Neutrophil (primary cell): ENCODE measurements around the gene SEMA7A.

Source experiments
- H3K27ac ChIP-seq: fragments of 200-600 bp; sonication (generic); 2 replicates; pipeline ENCODE4 v1.5.1; 2016; ENCODE audit warnings: mild to moderate bottlenecking, moderate library complexity
- H3K27me3 ChIP-seq: fragments of 200-600 bp; sonication (generic); 2 replicates; pipeline ENCODE4 v1.6.0; 2016; ENCODE audit warnings: mild to moderate bottlenecking
- H3K36me3 ChIP-seq: fragments of 200-600 bp; sonication (generic); 2 replicates; pipeline ENCODE4 v1.5.1; 2017
- H3K4me1 ChIP-seq, 2 experiments: fragments of 200-600 bp in 1 of 2; sonication (generic) in 1 of 2; 1 replicate in 1 of 2; 2 replicates in 1 of 2; pipeline versions ENCODE4 v1.5.1 to v1.6.1; 2013 to 2016; ENCODE audit warnings: low read depth in 1 of 2, low read length in 1 of 2, mild to moderate bottlenecking in 1 of 2, moderate library complexity in 1 of 2; ENCODE audit not compliant: control insufficient read depth in 1 of 2, insufficient read depth in 1 of 2
- H3K4me3 ChIP-seq, 2 experiments: fragments of 200-600 bp in 1 of 2; sonication (generic) in 1 of 2; 1 replicate in 1 of 2; 2 replicates in 1 of 2; pipeline ENCODE4 v1.5.1; 2013 to 2016; ENCODE audit warnings: low read depth in 1 of 2, low read length in 1 of 2, mild to moderate bottlenecking in 1 of 2, moderate library complexity in 1 of 2
- H3K9me3 ChIP-seq: fragments of 200-600 bp; sonication (generic); 2 replicates; pipeline ENCODE4 v1.5.1; 2016
- TF ChIP-seq, protein P1 (sequence below): fragments of 200-600 bp; sonication (generic); IDR thresholded peaks from 2 replicates; pipeline ENCODE4 v1.5.1; 2016; ENCODE audit warnings: antibody characterized with exemption

The SEMA7A gene

DNA sequence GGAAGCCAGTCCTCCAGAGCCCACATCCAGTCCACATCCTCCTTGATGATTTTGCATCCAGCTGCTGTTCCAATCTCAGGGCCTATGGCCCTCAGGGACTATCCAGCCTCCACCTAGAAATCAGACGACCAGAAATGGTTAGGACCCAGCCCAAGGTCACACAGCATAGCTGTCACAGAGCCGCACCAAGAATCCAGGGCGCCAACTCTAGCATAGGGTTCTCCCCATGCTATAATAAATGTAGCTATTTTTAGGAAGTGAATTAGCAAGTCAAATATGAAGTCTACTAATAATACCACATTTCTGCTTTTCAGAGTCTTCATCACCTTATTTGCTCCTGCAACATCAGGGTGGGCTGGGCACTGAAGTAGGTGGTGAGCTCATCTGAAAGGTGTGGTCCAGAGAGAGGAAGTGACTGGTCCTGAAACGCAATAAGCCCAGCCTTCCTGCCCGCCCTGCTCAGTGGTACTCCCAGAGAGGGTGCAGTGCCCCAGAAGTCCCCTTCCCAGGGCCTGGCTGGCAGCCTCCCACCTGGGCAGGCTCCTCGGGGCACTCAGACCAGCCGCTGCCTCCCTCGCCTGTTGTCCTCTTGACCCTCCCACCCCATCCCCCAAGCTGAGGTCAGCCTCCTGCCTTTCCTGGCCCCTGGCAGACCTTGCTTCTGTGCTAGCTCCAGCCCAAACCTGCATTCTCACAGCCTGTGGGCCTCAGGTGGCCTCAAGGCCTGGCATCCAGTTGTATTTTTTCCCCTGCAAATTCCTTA, 48.7 kb downstream of the SEMA7A start:
- Histone ChIP-seq H3K4me3 (no peak overlapping the region), H3K9me3 (no peaks in the 10 kb centered on the region), H3K36me3 (no peaks in the 10 kb centered on the region), H3K27ac (peak overlapping the region; percentile 29), H3K4me1 (peaks cover 7 to 26% of the 10 kb centered on the region in 2 experiments), H3K27me3 (peaks cover 30% of the 10 kb centered on the region)
- TF ChIP-seq, protein P1, sequence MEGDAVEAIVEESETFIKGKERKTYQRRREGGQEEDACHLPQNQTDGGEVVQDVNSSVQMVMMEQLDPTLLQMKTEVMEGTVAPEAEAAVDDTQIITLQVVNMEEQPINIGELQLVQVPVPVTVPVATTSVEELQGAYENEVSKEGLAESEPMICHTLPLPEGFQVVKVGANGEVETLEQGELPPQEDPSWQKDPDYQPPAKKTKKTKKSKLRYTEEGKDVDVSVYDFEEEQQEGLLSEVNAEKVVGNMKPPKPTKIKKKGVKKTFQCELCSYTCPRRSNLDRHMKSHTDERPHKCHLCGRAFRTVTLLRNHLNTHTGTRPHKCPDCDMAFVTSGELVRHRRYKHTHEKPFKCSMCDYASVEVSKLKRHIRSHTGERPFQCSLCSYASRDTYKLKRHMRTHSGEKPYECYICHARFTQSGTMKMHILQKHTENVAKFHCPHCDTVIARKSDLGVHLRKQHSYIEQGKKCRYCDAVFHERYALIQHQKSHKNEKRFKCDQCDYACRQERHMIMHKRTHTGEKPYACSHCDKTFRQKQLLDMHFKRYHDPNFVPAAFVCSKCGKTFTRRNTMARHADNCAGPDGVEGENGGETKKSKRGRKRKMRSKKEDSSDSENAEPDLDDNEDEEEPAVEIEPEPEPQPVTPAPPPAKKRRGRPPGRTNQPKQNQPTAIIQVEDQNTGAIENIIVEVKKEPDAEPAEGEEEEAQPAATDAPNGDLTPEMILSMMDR, result no peak

GRCh38 chr15:74384566-74384880, 49.2 kb downstream of the SEMA7A start:
- H3K4me3 ChIP-seq, result no peak overlapping the region
- no peaks in the 10 kb centered on the region for H3K36me3 ChIP-seq
- peaks cover 7 to 21% of the 10 kb centered on the region in 2 experiments for H3K4me1 ChIP-seq
- no peaks in the 10 kb centered on the region for H3K9me3 ChIP-seq
- H3K27me3 ChIP-seq, result peaks cover 26% of the 10 kb centered on the region
- no peak overlapping the region for H3K27ac ChIP-seq
- TF ChIP-seq, protein P1, result no peak

- H3K27ac ChIP-seq, result no peak overlapping the region
- H3K27me3 ChIP-seq, result peaks cover 24% of the 10 kb centered on the region
- peaks cover 7 to 16% of the 10 kb centered on the region in 2 experiments for H3K4me1 ChIP-seq
Measured at GRCh38 chr15:74383695-74384565, 49.8 kb downstream of the SEMA7A start.

GRCh38 chr15:74383286-74383685, 50.5 kb downstream of the SEMA7A start:
- no peaks in the 10 kb centered on the region for H3K36me3 ChIP-seq
- peaks cover 22% of the 10 kb centered on the region for H3K27me3 ChIP-seq
- H3K9me3 ChIP-seq, result no peaks in the 10 kb centered on the region
- no peak overlapping the region for H3K27ac ChIP-seq
- TF ChIP-seq, protein P1, result no peak
- H3K4me3 ChIP-seq, result no peak overlapping the region
- H3K4me1 ChIP-seq, result peaks cover 7 to 16% of the 10 kb centered on the region in 2 experiments

More at GRCh38 chr15:74383695-74384565, 49.8 kb downstream of the SEMA7A start:
- Histone ChIP-seq H3K36me3 (no peaks in the 10 kb centered on the region), H3K9me3 (no peaks in the 10 kb centered on the region), H3K4me3 (no peak overlapping the region)
- TF ChIP-seq, protein P1, result no peak

- peaks cover 18% of the 10 kb centered on the region for H3K27me3 ChIP-seq
- no peak overlapping the region for H3K4me3 ChIP-seq
- H3K27ac ChIP-seq, result no peak overlapping the region
- H3K4me1 ChIP-seq, result peaks cover 7 to 16% of the 10 kb centered on the region in 2 experiments
- no peaks in the 10 kb centered on the region for H3K9me3 ChIP-seq
- no peaks in the 10 kb centered on the region for H3K36me3 ChIP-seq
- TF ChIP-seq, protein P1, result peak; percentile 84
Measured at GRCh38 chr15:74382004-74382816, 51.5 kb downstream of the SEMA7A start.
